ENCODE results near the gene TTLL3.

- TF ChIP-seq POLR2AphosphoS5 (IDR thresholded peaks at IDR 0.05; ENCODE audit: low read depth, low read length), result no peak
- TF ChIP-seq TAF1 (IDR thresholded peaks at IDR 0.05; ENCODE audit: borderline replicate concordance, insufficient read depth, low read length), result no peak
- TF ChIP-seq FOXP2 (optimal IDR thresholded peaks at IDR 0.05; ENCODE audit: borderline replicate concordance, extremely low read depth, extremely low read length, insufficient read depth), result no peak
- no peak for TF ChIP-seq REST (IDR thresholded peaks at IDR 0.05; ENCODE audit: insufficient read depth in 1 of 2, low read depth in 2 of 2, low read length in 2 of 2)
Observed at GRCh38 chr3:9861626-9862130, 51.6 kb downstream of the TTLL3 start.
